OCI-LY1 (cell line): Measurements from ENCODE around the gene AQP7.
"Not testable (repeated sequence)": the region's sequence is repeated elsewhere in the genome, so short reads cannot be mapped to it uniquely, and the experiment has no call there.

Source experiments
- H2AFZ ChIP-seq: fragments of 200-600 bp; sonication (generic), shearing (Covaris generic); 2 replicates; pipeline ENCODE4 v1.6.0; 2014; ENCODE audit warnings: antibody characterized with exemption, mild to moderate bottlenecking, low read length
- H3F3A ChIP-seq: fragments of 200-600 bp; sonication (generic), shearing (Covaris generic); 2 replicates; pipeline ENCODE4 v1.6.0; 2014; ENCODE audit warnings: mild to moderate bottlenecking, antibody characterized with exemption, low read length, moderate library complexity; ENCODE audit not compliant: insufficient read depth
- H3K27ac ChIP-seq: fragments of 200-600 bp; sonication (generic); 2 replicates; pipeline ENCODE4 v1.5.1; 2014; ENCODE audit warnings: low read length, mixed run types, mild to moderate bottlenecking, low read depth; ENCODE audit not compliant: poor library complexity, severe bottlenecking
- H3K27me3 ChIP-seq: fragments of 200-600 bp; sonication (generic); 2 replicates; pipeline ENCODE4 v1.6.0; 2014; ENCODE audit warnings: antibody characterized with exemption, mild to moderate bottlenecking, low read length, moderate library complexity; ENCODE audit not compliant: insufficient read depth
- H3K36me3 ChIP-seq: fragments of 200-600 bp; sonication (generic); 2 replicates; pipeline ENCODE4 v1.6.1; 2014; ENCODE audit warnings: mild to moderate bottlenecking, antibody characterized with exemption, low read length, moderate library complexity, mixed read lengths; ENCODE audit not compliant: insufficient read depth
- H3K4me1 ChIP-seq: fragments of 200-600 bp; sonication (generic); 2 replicates; pipeline ENCODE4 v1.5.1; 2014; ENCODE audit warnings: mild to moderate bottlenecking, low read length, moderate library complexity; ENCODE audit not compliant: insufficient read depth, severe bottlenecking
- H3K4me2 ChIP-seq: fragments of 200-600 bp; sonication (generic), shearing (Covaris generic); 2 replicates; pipeline ENCODE4 v1.6.1; 2014; ENCODE audit warnings: low read length
- H3K4me3 ChIP-seq: fragments of 200-600 bp; sonication (generic); 2 replicates; pipeline ENCODE4 v1.5.1; 2014; ENCODE audit warnings: low read length, low read depth, mild to moderate bottlenecking, mixed read lengths; ENCODE audit not compliant: poor library complexity, severe bottlenecking
- H3K79me2 ChIP-seq: fragments of 200-600 bp; shearing (Covaris generic); 2 replicates; pipeline ENCODE4 v1.6.1; 2016; ENCODE audit warnings: mixed run types, low read length, mixed read lengths; ENCODE audit not compliant: insufficient read depth
- H3K9ac ChIP-seq: fragments of 200-600 bp; sonication (generic), shearing (Covaris generic); 2 replicates; pipeline ENCODE4 v1.6.1; 2014; ENCODE audit warnings: mild to moderate bottlenecking, low read length, mixed read lengths
- H3K9me2 ChIP-seq: fragments of 200-600 bp; sonication (generic), shearing (Covaris generic); 2 replicates; pipeline ENCODE4 v1.6.1; 2014; ENCODE audit warnings: low read depth, mild to moderate bottlenecking, low read length, mixed read lengths
- H3K9me3 ChIP-seq: fragments of 200-600 bp; shearing (Covaris generic); 2 replicates; pipeline ENCODE4 v1.6.1; 2014; ENCODE audit warnings: low read length, mixed read lengths
- H4K20me1 ChIP-seq: fragments of 200-600 bp; sonication (generic), shearing (Covaris generic); 2 replicates; pipeline ENCODE4 v1.6.0; 2016; ENCODE audit warnings: mild to moderate bottlenecking, low read length; ENCODE audit not compliant: insufficient read depth
- CTCF ChIP-seq: fragments of 200-600 bp; sonication (generic), shearing (Covaris generic); IDR thresholded peaks from 2 replicates; pipeline ENCODE4 v1.5.1; 2017; ENCODE audit warnings: mild to moderate bottlenecking, antibody characterized with exemption, low read length, moderate library complexity, mixed read lengths
- EZH2 ChIP-seq: fragments of 200-600 bp; sonication (generic), shearing (Covaris generic); IDR thresholded peaks from 2 replicates; pipeline ENCODE4 v1.8.0; 2017; ENCODE audit warnings: borderline replicate concordance, mixed run types, mild to moderate bottlenecking, antibody characterized with exemption, low read length, moderate library complexity, mixed read lengths

AQP7 gene

GRCh38 chr9:33429256-33429985 is 27.1 kb upstream of the AQP7 start:
- no peak overlapping the region for H3K4me3 ChIP-seq
- no peak overlapping the region for H3K9ac ChIP-seq
- H3F3A ChIP-seq, result no peaks in the 10 kb centered on the region
- no peaks in the 10 kb centered on the region for H4K20me1 ChIP-seq
- no peaks in the 10 kb centered on the region for H3K4me1 ChIP-seq
- no peaks in the 10 kb centered on the region for H3K79me2 ChIP-seq
- H3K27me3 ChIP-seq, result no peaks in the 10 kb centered on the region; the same call in 1 of the 2 replicates
- no peak overlapping the region for H2AFZ ChIP-seq
- no peaks in the 10 kb centered on the region for H3K36me3 ChIP-seq
- H3K9me2 ChIP-seq, result no peaks in the 10 kb centered on the region
- TF ChIP-seq EZH2 (no peak), CTCF (no peak)
- H3K27ac ChIP-seq, result no peak overlapping the region
- no peak overlapping the region for H3K4me2 ChIP-seq
- no peaks in the 10 kb centered on the region for H3K9me3 ChIP-seq

- Histone ChIP-seq H3F3A (no peaks in the 10 kb centered on the region), H3K79me2 (no peaks in the 10 kb centered on the region), H3K4me2 (no peak overlapping the region), H3K27ac (no peak overlapping the region), H3K27me3 (no peaks in the 10 kb centered on the region; the same call in 1 of the 2 replicates), H3K9ac (no peak overlapping the region), H4K20me1 (no peaks in the 10 kb centered on the region), H3K9me2 (no peaks in the 10 kb centered on the region), H3K4me3 (no peak overlapping the region), H2AFZ (no peak overlapping the region), H3K9me3 (no peaks in the 10 kb centered on the region), H3K36me3 (no peaks in the 10 kb centered on the region), H3K4me1 (no peaks in the 10 kb centered on the region)
- TF ChIP-seq EZH2, result no peak
- no peak for TF ChIP-seq CTCF
These were observed 24.5 kb upstream of the AQP7 start for GRCh38 chr9:33426843-33427293.

- Histone ChIP-seq H3K9ac (no peak overlapping the region), H3K4me3 (no peak overlapping the region), H3F3A (no peaks in the 10 kb centered on the region), H3K9me2 (no peaks in the 10 kb centered on the region), H3K9me3 (no peaks in the 10 kb centered on the region), H3K36me3 (no peaks in the 10 kb centered on the region), H3K4me2 (no peak overlapping the region), H4K20me1 (no peaks in the 10 kb centered on the region), H3K79me2 (no peaks in the 10 kb centered on the region), H3K27ac (no peak overlapping the region), H3K4me1 (no peaks in the 10 kb centered on the region), H2AFZ (no peak overlapping the region), H3K27me3 (no peaks in the 10 kb centered on the region; the same call in 1 of the 2 replicates)
- TF ChIP-seq EZH2, result no peak
- no peak for TF ChIP-seq CTCF
These were observed 22.8 kb upstream of the AQP7 start for GRCh38 chr9:33425128-33425533.

- not testable (repeated sequence) for H3K9me3 ChIP-seq, H3K4me2 ChIP-seq, H3K4me1 ChIP-seq, H4K20me1 ChIP-seq, H3K36me3 ChIP-seq, H3K9ac ChIP-seq, H3K27me3 ChIP-seq, H3F3A ChIP-seq, H3K27ac ChIP-seq, H2AFZ ChIP-seq, H3K79me2 ChIP-seq, H3K4me3 ChIP-seq, H3K9me2 ChIP-seq
These were observed 22.1 kb upstream of the AQP7 start for GRCh38 chr9:33424492-33424891.

- not testable (repeated sequence) for H3K27me3 ChIP-seq, H4K20me1 ChIP-seq, H3K4me2 ChIP-seq, H3K4me3 ChIP-seq, H3K4me1 ChIP-seq, H3F3A ChIP-seq, H2AFZ ChIP-seq, H3K9me2 ChIP-seq, H3K9ac ChIP-seq, H3K9me3 ChIP-seq, H3K36me3 ChIP-seq, H3K27ac ChIP-seq, H3K79me2 ChIP-seq
These were observed 21.7 kb upstream of the AQP7 start for GRCh38 chr9:33424043-33424442.
